ENCODE results near the gene MOV10L1. TPM values are rescaled to one million over a fixed set of nuclear protein-coding genes. Genes with fewer than 3 reads are reported as not detected.

Gene MOV10L1
- total and polyA plus RNA-seq, 11 donors, result 0.06 to 0.63 (median 0.13) TPM; not detected in 6

DNA sequence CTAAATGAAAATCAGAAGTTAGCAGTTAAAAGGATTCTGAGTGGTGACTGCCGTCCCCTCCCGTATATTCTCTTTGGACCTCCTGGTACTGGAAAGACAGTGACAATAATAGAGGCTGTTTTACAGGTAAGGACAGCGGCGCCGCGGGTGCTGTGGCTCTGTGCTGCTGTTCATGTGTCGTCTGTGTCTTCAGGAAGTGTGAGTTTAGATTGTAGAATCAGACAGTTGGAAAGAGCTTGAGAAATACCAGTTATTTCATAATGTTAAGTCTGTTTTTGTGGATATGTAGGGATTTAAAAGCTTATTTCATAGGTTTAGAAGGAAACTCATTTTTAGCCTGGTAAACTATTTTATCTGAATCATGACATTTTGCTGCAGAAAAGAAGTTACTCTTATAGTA, 53.3 kb downstream of the MOV10L1 start:
- no peaks in the 10 kb centered on the region for H3K4me1 ChIP-seq
- DNase-seq (no peak), ATAC-seq (no peak)
- H3K27ac ChIP-seq, result no peak overlapping the region
- no peak overlapping the region for H3K4me3 ChIP-seq
- WGBS, 4 donors, result 70 to 84% (median 79%) methylated on average over 7 of the region's 7 CpGs
- TF ChIP-seq POLR2A (IDR thresholded peaks at IDR 0.05), result no peak
- TF ChIP-seq, protein P1, sequence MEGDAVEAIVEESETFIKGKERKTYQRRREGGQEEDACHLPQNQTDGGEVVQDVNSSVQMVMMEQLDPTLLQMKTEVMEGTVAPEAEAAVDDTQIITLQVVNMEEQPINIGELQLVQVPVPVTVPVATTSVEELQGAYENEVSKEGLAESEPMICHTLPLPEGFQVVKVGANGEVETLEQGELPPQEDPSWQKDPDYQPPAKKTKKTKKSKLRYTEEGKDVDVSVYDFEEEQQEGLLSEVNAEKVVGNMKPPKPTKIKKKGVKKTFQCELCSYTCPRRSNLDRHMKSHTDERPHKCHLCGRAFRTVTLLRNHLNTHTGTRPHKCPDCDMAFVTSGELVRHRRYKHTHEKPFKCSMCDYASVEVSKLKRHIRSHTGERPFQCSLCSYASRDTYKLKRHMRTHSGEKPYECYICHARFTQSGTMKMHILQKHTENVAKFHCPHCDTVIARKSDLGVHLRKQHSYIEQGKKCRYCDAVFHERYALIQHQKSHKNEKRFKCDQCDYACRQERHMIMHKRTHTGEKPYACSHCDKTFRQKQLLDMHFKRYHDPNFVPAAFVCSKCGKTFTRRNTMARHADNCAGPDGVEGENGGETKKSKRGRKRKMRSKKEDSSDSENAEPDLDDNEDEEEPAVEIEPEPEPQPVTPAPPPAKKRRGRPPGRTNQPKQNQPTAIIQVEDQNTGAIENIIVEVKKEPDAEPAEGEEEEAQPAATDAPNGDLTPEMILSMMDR (IDR thresholded peaks at IDR 0.05), result no peak
- H3K9me3 ChIP-seq, result no peaks in the 10 kb centered on the region
- no peaks in the 10 kb centered on the region for H3K36me3 ChIP-seq
- H3K27me3 ChIP-seq, result peaks cover 0 to 28% (median 6%) of the 10 kb centered on the region in 9 donors
- intact Hi-C loops (cut with DNase I), result loop anchor here in 1 of 10 donors (10.0 kb wide), 1 partner anchor 218 kb away; no protein-coding TSS in a partner anchor

DNA sequence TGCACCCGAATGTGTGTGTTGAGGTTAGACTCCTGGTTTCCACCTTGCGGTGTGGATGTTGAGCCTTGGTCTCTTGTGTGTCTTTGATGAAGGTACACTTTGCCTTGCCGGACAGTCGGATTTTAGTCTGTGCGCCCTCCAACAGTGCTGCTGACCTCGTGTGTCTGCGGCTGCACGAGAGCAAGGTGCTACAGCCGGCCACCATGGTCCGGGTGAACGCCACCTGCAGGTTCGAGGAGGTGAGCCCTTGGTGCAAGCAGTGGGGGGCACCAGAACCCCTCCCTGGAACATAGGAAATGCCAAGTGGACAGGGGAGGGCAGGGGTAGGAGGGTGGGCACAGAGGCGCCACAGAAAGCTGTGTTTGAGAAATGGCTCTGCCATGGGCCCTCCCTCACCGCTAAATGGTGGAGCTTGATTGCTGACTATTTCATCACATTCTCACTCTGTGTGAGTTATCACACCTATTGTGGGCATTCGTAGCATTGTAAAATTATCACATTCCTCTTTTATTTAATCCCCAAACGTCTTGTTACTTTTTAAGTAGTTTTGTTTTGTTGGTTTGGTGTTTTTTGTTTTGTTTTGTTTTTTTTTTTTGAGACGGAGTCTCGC, 54.3 kb downstream of the MOV10L1 start:
- WGBS, 4 donors, result 78 to 89% (median 87%) methylated on average over 15 to 18 of the region's 18 CpGs
- H3K27me3 ChIP-seq, result peaks cover 0 to 28% (median 6%) of the 10 kb centered on the region in 9 donors
- DNase-seq (no peak), ATAC-seq (no peak)
- H3K4me1 ChIP-seq, result no peaks in the 10 kb centered on the region
- H3K4me3 ChIP-seq, result no peak overlapping the region
- no peaks in the 10 kb centered on the region for H3K36me3 ChIP-seq
- intact Hi-C loops (cut with DNase I), result loop anchor here in 1 of 10 donors (10.0 kb wide), 1 partner anchor 219 kb away; no protein-coding TSS in a partner anchor
- H3K9me3 ChIP-seq, result no peaks in the 10 kb centered on the region
- H3K27ac ChIP-seq, result no peak overlapping the region
- TF ChIP-seq, protein P1 (IDR thresholded peaks at IDR 0.05), result no peak
- TF ChIP-seq POLR2A (IDR thresholded peaks at IDR 0.05), result no peak

DNA sequence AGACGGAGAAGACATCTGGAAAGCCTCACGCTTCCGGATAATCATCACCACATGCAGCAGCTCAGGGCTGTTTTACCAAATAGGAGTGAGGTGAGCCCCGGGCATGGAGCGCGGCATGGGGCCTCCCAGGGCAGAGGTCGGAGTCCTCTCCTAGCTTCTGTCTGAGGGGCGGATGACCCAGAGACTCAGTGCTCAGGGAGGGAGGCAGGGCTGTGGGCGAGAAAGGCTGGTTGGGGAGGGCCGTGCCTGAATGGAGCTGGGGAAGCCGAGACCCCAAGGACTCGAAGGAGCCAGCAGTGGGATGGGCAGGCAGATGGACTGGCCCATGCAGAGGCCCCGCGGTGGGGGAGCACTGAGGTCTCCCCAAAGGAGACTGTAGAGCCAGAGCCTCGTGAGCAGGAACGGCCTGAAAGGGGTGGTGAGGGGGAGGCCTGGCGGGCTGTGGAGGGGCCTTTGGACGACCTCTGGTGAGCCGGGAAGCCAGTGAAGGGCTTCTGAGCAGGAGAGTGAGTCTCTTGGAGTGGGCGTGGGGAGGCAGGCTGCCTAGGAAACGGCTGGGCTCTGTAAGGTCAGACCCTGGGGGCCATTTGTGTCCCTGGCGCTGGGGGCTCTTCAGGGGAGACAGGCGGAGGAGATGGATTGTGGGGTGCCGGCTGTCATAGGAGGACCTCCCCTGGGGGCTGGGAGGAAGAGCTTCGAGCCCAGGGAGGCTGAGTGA, 56.1 kb downstream of the MOV10L1 start:
- no peaks in the 10 kb centered on the region for H3K36me3 ChIP-seq
- H3K27ac ChIP-seq, result no peak overlapping the region
- intact Hi-C loops (cut with DNase I), result loop anchor here in 6 of 10 donors (2.0 to 10.0 kb wide), 5 partner anchors 61 to 221 kb away; partner anchors contain the start of gene PPP6R2 (in 1 of the 6)
- peaks cover 0 to 23% (median 6%) of the 10 kb centered on the region in 9 donors for H3K27me3 ChIP-seq
- H3K4me3 ChIP-seq, result no peak overlapping the region
- TF ChIP-seq, protein P1 (IDR thresholded peaks at IDR 0.05), result no peak
- TF ChIP-seq POLR2A (IDR thresholded peaks at IDR 0.05), result no peak
- DNase-seq (no peak), ATAC-seq (no peak)
- H3K4me1 ChIP-seq, result no peaks in the 10 kb centered on the region
- 55 to 67% (median 61%) methylated on average over 20 to 25 of the region's 25 CpGs for WGBS, 4 donors
- H3K9me3 ChIP-seq, result no peaks in the 10 kb centered on the region

Measured in heart left ventricle (tissue), 16 donors.